Measurements from ENCODE around the gene OTX1. TPM values are rescaled to one million over a fixed set of nuclear protein-coding genes. Genes with fewer than 3 reads are reported as not detected.

The OTX1 gene
- total RNA-seq, 1 experiment from 2014 or later = 13.1 TPM

DNA sequence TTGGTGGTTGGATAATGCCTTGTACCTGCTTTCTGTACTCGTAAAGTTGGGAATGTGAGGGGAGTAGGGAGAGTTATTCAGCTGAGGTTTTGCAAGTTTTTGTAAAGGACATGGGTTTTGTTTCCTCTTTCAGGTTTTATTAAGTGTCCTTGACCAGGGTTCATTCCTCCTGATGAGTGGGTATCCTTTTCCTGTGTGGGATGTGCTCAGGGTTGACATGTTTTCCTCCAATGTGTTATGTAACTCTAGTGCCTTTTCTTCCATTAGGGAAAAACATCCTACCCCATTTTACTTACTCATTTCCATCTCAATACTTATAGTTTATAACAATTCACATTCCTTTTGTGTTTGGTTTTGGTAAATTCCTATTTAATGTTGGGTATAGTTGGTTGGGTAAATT lies 48.4 kb downstream of the OTX1 start (continued):
- TF ChIP-seq, protein P1, sequence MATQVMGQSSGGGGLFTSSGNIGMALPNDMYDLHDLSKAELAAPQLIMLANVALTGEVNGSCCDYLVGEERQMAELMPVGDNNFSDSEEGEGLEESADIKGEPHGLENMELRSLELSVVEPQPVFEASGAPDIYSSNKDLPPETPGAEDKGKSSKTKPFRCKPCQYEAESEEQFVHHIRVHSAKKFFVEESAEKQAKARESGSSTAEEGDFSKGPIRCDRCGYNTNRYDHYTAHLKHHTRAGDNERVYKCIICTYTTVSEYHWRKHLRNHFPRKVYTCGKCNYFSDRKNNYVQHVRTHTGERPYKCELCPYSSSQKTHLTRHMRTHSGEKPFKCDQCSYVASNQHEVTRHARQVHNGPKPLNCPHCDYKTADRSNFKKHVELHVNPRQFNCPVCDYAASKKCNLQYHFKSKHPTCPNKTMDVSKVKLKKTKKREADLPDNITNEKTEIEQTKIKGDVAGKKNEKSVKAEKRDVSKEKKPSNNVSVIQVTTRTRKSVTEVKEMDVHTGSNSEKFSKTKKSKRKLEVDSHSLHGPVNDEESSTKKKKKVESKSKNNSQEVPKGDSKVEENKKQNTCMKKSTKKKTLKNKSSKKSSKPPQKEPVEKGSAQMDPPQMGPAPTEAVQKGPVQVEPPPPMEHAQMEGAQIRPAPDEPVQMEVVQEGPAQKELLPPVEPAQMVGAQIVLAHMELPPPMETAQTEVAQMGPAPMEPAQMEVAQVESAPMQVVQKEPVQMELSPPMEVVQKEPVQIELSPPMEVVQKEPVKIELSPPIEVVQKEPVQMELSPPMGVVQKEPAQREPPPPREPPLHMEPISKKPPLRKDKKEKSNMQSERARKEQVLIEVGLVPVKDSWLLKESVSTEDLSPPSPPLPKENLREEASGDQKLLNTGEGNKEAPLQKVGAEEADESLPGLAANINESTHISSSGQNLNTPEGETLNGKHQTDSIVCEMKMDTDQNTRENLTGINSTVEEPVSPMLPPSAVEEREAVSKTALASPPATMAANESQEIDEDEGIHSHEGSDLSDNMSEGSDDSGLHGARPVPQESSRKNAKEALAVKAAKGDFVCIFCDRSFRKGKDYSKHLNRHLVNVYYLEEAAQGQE (IDR thresholded peaks at IDR 0.05; ENCODE audit: low read depth) = no peak
- TF ChIP-seq ZFX (IDR thresholded peaks at IDR 0.05) (no peak), POLR2AphosphoS5 (IDR thresholded peaks at IDR 0.05; ENCODE audit: low read depth, low read length) (no peak)

DNA sequence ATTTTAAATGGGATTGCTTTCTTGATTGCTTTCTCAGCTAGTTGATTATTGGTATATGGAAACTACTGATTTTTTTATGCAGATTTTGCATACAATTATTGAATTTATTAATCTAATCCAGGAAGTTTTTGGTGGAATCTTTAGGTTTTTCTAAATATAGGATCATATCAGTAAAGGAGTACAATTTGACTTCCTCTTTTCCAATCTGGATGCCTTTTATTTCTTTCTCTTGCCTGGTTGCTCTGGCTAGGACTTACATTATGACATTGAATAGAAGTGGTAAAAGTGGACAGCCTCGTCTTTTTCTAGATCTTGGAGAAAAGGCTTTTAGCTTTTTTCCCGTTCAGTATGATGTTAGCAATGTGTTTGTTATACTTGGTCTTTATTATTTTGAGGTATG lies 51.3 kb downstream of the OTX1 start:
- DNase-seq (ENCODE audit: low read depth, low spot score) (no peak), ATAC-seq (no peak)
- ChIA-PET RAD21 (ENCODE audit: low non-redundant PET in 1 of 2, low total read pairs in 2 of 2, uncharacterized antibody in 2 of 2, unreplicated experiment in 2 of 2) (no interaction called here), CTCF (no interaction called here), POLR2A (no interaction called here)
- Histone ChIP-seq H3K27ac (ENCODE audit: low read depth, low read length) (no peak overlapping the region), H3K4me2 (ENCODE audit: low read length) (no peak overlapping the region), H3K79me2 (ENCODE audit: insufficient read depth, low read length) (no peaks in the 10 kb centered on the region), H3K27me3 (ENCODE audit: insufficient read depth, low read length) (no peaks in the 10 kb centered on the region), H3K4me1 (ENCODE audit: control insufficient read depth in 1 of 2, insufficient read depth in 2 of 2, low read length in 2 of 2) (no peaks in the 10 kb centered on the region), H3K9me2 (ENCODE audit: insufficient read depth) (no peaks in the 10 kb centered on the region), H2AFZ (ENCODE audit: low read depth, low read length, poor library complexity, severe bottlenecking) (no peak overlapping the region), H3K4me3 (replicated peaks in 1 of 2; ENCODE audit: low read depth in 1 of 2, low read length in 2 of 2) (no peak overlapping the region), H4K20me1 (ENCODE audit: insufficient read depth) (no peaks in the 10 kb centered on the region), H3K9me3 (ENCODE audit: control insufficient read depth in 1 of 2, insufficient read depth in 1 of 2, low read depth in 1 of 2, low read length in 2 of 2) (peaks cover 0 to 3% of the 10 kb centered on the region in 2 experiments; a peak in 2 of 4 replicates), H3K36me3 (ENCODE audit: control insufficient read depth in 1 of 2, insufficient read depth in 2 of 2, low read length in 2 of 2) (no peaks in the 10 kb centered on the region), H3K9ac (ENCODE audit: low read length) (no peak overlapping the region)
- no TSS peak for BruUV-seq (replicated peaks)
- intact Hi-C loops (cut with micrococcal nuclease) = no loop called here
- TF ChIP-seq FOSL1 (IDR thresholded peaks at IDR 0.05; ENCODE audit: low read depth) (no peak), CBX3 (IDR thresholded peaks at IDR 0.05; ENCODE audit: low read depth) (no peak), JUND (IDR thresholded peaks at IDR 0.05) (no peak), SIN3A (IDR thresholded peaks at IDR 0.05; ENCODE audit: low read depth) (no peak), EGR1 (IDR thresholded peaks at IDR 0.05; ENCODE audit: low read depth) (no peak), ZFX (IDR thresholded peaks at IDR 0.05) (no peak), TCF7L2 (IDR thresholded peaks at IDR 0.05; ENCODE audit: borderline replicate concordance, extremely low read depth, insufficient read depth, insufficient read length) (no peak), SRF (IDR thresholded peaks at IDR 0.05; ENCODE audit: low read depth) (no peak), RAD21 (IDR thresholded peaks at IDR 0.05; ENCODE audit: low read depth) (no peak), CEBPB (IDR thresholded peaks at IDR 0.05; ENCODE audit: low read depth) (no peak), SP1 (IDR thresholded peaks at IDR 0.05; ENCODE audit: low read depth) (no peak), EZH2phosphoT487 (IDR thresholded peaks at IDR 0.05; ENCODE audit: borderline replicate concordance) (no peak)
- TF ChIP-seq, protein P2, sequence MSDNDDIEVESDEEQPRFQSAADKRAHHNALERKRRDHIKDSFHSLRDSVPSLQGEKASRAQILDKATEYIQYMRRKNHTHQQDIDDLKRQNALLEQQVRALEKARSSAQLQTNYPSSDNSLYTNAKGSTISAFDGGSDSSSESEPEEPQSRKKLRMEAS (IDR thresholded peaks at IDR 0.05) = no peak
- TF ChIP-seq, protein P3, sequence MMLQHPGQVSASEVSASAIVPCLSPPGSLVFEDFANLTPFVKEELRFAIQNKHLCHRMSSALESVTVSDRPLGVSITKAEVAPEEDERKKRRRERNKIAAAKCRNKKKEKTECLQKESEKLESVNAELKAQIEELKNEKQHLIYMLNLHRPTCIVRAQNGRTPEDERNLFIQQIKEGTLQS (IDR thresholded peaks at IDR 0.05) = no peak
- TF ChIP-seq, protein P1 (IDR thresholded peaks at IDR 0.05; ENCODE audit: low read depth) = no peak
- TF ChIP-seq, protein P4, sequence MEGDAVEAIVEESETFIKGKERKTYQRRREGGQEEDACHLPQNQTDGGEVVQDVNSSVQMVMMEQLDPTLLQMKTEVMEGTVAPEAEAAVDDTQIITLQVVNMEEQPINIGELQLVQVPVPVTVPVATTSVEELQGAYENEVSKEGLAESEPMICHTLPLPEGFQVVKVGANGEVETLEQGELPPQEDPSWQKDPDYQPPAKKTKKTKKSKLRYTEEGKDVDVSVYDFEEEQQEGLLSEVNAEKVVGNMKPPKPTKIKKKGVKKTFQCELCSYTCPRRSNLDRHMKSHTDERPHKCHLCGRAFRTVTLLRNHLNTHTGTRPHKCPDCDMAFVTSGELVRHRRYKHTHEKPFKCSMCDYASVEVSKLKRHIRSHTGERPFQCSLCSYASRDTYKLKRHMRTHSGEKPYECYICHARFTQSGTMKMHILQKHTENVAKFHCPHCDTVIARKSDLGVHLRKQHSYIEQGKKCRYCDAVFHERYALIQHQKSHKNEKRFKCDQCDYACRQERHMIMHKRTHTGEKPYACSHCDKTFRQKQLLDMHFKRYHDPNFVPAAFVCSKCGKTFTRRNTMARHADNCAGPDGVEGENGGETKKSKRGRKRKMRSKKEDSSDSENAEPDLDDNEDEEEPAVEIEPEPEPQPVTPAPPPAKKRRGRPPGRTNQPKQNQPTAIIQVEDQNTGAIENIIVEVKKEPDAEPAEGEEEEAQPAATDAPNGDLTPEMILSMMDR (IDR thresholded peaks at IDR 0.05 in 2 of 3, conservative IDR thresholded peaks at IDR 0.05 in 1 of 3; ENCODE audit: borderline replicate concordance in 1 of 3, insufficient read depth in 1 of 3, low read depth in 2 of 3, low read length in 2 of 3) = no peak
